Measurements from ENCODE around the gene ZNF786. TPM values are rescaled to one million over a fixed set of nuclear protein-coding genes. Genes with fewer than 3 reads are reported as not detected.
"Not testable (repeated sequence)": the region's sequence is repeated elsewhere in the genome, so short reads cannot be mapped to it uniquely, and the experiment has no call there.

The ZNF786 gene
- total RNA-seq, 6 donors from 2014 or later, result 1.7 to 9.0 (median 7.6) TPM

DNA sequence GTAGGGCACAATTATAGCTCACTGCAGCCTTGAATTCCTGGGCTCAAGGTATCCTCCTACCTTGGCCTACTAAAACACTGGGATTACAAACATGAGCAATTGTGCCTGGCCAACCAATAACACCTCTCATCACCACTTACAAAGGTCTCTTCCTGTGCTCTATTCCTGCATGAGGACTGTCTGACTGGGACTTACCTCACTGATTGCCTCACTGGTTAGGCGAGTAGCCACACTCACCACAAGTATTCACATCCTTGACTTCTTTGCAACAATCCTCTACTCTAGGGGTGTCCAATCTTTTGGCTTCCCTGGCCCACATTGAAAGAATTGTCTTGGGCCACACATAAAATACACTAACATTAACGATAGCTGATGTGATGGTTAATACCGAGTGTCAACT is 39.6 kb downstream of the ZNF786 start:
- H3K4me3 ChIP-seq, result no peak overlapping the region
- 94 to 97% methylated on average over 3 of the region's 3 CpGs for WGBS, 2 donors

DNA sequence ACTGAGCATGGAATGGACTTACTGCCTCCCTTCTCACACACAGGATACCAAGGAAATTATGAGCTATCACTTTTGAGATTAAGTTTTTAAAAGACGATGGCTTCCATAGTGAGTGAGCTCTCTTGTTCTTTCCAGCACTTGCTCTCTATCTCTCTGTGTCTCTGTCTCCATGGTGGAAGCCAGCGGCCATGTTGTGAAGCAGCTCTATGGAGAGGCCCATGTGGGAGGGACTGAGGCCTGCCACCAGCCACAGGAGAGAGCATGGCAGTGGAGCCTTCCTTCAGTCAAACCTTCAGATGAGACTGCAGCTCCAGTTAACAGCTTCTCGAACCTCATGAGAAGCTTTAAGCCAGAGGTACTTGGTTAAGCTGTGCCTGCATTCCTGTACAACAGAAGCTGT is 41.7 kb downstream of the ZNF786 start:
- TF ChIP-seq, protein P1, sequence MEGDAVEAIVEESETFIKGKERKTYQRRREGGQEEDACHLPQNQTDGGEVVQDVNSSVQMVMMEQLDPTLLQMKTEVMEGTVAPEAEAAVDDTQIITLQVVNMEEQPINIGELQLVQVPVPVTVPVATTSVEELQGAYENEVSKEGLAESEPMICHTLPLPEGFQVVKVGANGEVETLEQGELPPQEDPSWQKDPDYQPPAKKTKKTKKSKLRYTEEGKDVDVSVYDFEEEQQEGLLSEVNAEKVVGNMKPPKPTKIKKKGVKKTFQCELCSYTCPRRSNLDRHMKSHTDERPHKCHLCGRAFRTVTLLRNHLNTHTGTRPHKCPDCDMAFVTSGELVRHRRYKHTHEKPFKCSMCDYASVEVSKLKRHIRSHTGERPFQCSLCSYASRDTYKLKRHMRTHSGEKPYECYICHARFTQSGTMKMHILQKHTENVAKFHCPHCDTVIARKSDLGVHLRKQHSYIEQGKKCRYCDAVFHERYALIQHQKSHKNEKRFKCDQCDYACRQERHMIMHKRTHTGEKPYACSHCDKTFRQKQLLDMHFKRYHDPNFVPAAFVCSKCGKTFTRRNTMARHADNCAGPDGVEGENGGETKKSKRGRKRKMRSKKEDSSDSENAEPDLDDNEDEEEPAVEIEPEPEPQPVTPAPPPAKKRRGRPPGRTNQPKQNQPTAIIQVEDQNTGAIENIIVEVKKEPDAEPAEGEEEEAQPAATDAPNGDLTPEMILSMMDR (IDR thresholded peaks at IDR 0.05), result no peak
- TF ChIP-seq POLR2AphosphoS5 (IDR thresholded peaks at IDR 0.05), result no peak
- no peak for TF ChIP-seq POLR2A (IDR thresholded peaks at IDR 0.05)
- no peak for TF ChIP-seq EP300 (IDR thresholded peaks at IDR 0.05)
- Histone ChIP-seq H3K36me3 (no peaks in the 10 kb centered on the region), H3K27ac (no peak overlapping the region), H3K27me3 (no peaks in the 10 kb centered on the region), H3K4me3 (no peak overlapping the region), H3K9me3 (no peaks in the 10 kb centered on the region), H3K4me1 (no peaks in the 10 kb centered on the region)
- 94 to 100% methylated on average over 3 of the region's 3 CpGs for WGBS, 2 donors
- ATAC-seq (ENCODE audit: low FRiP score in 2 of 2) (no peak), DNase-seq (no peak)

More for the DNA sequence above, 39.6 kb downstream of the ZNF786 start:
- no peaks in the 10 kb centered on the region for H3K9me3 ChIP-seq
- ATAC-seq (ENCODE audit: low FRiP score in 2 of 2), result no peak
- H3K4me1 ChIP-seq, result no peaks in the 10 kb centered on the region
- DNase-seq, result no peak
- H3K27me3 ChIP-seq, result no peaks in the 10 kb centered on the region
- no peaks in the 10 kb centered on the region for H3K36me3 ChIP-seq
- H3K27ac ChIP-seq, result no peak overlapping the region
- no peak for TF ChIP-seq POLR2A (IDR thresholded peaks at IDR 0.05)
- no peak for TF ChIP-seq EP300 (IDR thresholded peaks at IDR 0.05)
- TF ChIP-seq, protein P1 (IDR thresholded peaks at IDR 0.05), result no peak
- no peak for TF ChIP-seq POLR2AphosphoS5 (IDR thresholded peaks at IDR 0.05)

DNA sequence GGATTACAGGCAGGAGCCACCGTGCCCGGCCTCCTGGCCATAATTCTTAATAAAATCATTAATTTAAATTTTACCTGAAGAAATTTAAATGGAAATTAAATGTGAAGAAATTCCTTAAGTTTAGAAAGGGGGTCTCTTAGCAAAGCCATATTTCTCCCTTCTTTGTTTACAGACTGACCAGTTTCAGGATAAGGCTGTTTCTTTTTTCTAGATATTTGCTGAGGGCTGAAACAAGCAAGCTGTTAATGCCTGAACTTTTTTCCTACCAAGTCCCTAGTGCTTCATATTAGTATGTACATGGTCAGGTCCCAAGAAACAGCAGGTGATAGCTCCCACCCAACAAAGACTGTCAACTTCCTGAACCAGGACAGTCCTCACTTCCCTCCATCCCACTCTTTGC is 44.1 kb downstream of the ZNF786 start:
- ATAC-seq (ENCODE audit: low FRiP score in 2 of 2) (no peak), DNase-seq (no peak)
- H3K27ac ChIP-seq, result no peak overlapping the region
- no peaks in the 10 kb centered on the region for H3K27me3 ChIP-seq
- H3K4me3 ChIP-seq, result no peak overlapping the region
- no peaks in the 10 kb centered on the region for H3K36me3 ChIP-seq
- TF ChIP-seq EP300 (IDR thresholded peaks at IDR 0.05), result no peak
- TF ChIP-seq POLR2A (IDR thresholded peaks at IDR 0.05), result no peak
- TF ChIP-seq POLR2AphosphoS5 (IDR thresholded peaks at IDR 0.05), result no peak
- TF ChIP-seq, protein P1 (IDR thresholded peaks at IDR 0.05), result no peak
- no peaks in the 10 kb centered on the region for H3K4me1 ChIP-seq
- 97 to 98% methylated on average over 2 of the region's 2 CpGs for WGBS, 2 donors
- H3K9me3 ChIP-seq, result no peaks in the 10 kb centered on the region

DNA sequence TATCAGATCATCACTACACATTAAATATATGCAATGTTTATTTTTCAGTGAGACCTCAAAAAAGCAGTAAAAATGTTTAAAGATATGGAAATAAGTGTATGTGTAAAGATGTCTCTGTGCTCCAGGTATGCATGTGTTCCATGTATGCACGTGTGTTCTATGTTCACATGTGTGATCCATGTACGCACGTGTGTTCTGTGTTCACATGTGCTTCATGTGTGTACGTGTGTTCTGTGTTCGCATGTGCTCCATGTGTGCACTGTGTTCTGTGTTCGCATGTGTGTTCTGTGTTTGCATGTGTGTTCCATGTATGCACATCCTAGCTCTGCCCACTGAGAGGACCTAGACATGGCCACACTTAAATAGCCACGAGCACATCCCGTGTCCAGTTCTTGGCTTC is 46.6 kb downstream of the ZNF786 start:
- 93 to 94% methylated on average over 8 of the region's 8 CpGs for WGBS, 2 donors
- TF ChIP-seq POLR2AphosphoS5 (IDR thresholded peaks at IDR 0.05) (no peak), EP300 (IDR thresholded peaks at IDR 0.05) (no peak), POLR2A (IDR thresholded peaks at IDR 0.05) (no peak)
- TF ChIP-seq, protein P1 (IDR thresholded peaks at IDR 0.05), result no peak
- no peaks in the 10 kb centered on the region for H3K27me3 ChIP-seq
- ATAC-seq (ENCODE audit: low FRiP score in 2 of 2), result no peak
- H3K9me3 ChIP-seq, result no peaks in the 10 kb centered on the region
- no peak for DNase-seq
- H3K27ac ChIP-seq, result no peak overlapping the region
- no peaks in the 10 kb centered on the region for H3K36me3 ChIP-seq
- H3K4me3 ChIP-seq, result no peak overlapping the region
- no peaks in the 10 kb centered on the region for H3K4me1 ChIP-seq

DNA sequence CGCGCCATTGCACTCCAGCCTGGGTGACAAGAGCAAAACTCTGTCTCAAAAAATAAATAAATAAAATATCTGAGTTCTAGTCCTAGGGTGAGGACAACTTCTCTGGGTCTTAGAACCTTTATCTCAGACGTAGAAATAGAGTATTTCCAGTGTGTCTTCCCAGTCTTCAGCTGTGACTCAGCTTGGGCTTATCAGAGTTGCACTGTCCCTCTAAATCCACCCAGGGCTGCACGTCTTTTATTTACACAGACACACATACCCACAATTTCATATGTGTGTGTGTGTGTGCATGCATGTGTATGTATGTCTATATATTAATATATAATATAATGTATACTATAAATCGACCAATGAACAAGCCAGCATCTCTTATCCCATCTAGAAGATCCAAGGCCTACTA is 49.2 kb downstream of the ZNF786 start:
- no peaks in the 10 kb centered on the region for H3K27me3 ChIP-seq
- no peaks in the 10 kb centered on the region for H3K4me1 ChIP-seq
- DNase-seq (no peak), ATAC-seq (ENCODE audit: low FRiP score in 2 of 2) (no peak)
- WGBS, 2 donors, result 70 to 75% methylated on average over 5 of the region's 5 CpGs
- TF ChIP-seq EP300 (IDR thresholded peaks at IDR 0.05) (no peak), POLR2A (IDR thresholded peaks at IDR 0.05) (no peak), POLR2AphosphoS5 (IDR thresholded peaks at IDR 0.05) (no peak)
- TF ChIP-seq, protein P1 (IDR thresholded peaks at IDR 0.05), result no peak
- no peak overlapping the region for H3K27ac ChIP-seq
- H3K9me3 ChIP-seq, result no peaks in the 10 kb centered on the region
- no peaks in the 10 kb centered on the region for H3K36me3 ChIP-seq
- no peak overlapping the region for H3K4me3 ChIP-seq

DNA sequence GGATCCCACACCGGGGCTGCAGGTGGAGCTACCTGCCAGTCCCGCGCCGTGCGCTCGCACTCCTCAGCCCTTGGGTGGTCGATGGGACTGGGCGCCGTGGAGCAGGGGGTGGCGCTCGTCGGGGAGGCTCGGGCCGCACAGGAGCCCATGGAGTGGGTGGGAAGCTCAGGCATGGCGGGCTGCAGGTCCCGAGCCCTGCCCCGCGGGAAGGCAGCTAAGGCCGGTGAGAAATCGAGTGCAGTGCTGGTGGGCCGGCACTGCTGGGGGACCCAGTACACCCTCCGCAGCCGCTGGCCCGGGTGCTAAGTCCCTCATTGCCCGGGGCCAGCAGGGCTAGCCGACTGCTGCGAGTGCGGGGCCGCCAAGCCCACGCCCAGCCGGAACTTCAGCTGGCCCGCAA is 51.9 kb downstream of the ZNF786 start:
- H3K9me3 ChIP-seq; H3K27me3 ChIP-seq; ATAC-seq (ENCODE audit: low FRiP score in 2 of 2); H3K27ac ChIP-seq; H3K36me3 ChIP-seq; H3K4me3 ChIP-seq; H3K4me1 ChIP-seq: not testable (repeated sequence)
- DNase-seq, result peak in 1 of 2 donors; percentile 69
- WGBS, 2 donors, result 95% methylated on average over 21 of the region's 32 CpGs; no CpG with 5 or more reads in 1 of the 2 donors

All from upper lobe of left lung (tissue), 6 donors.